Limb (tissue), 2 donors: ENCODE results near the gene CALHM3.
"Not testable (repeated sequence)": the region's sequence is repeated elsewhere in the genome, so short reads cannot be mapped to it uniquely, and the experiment has no call there.

Source experiments
- DNase-seq, 2 donors: peaks; one replicate each; pipeline ENCODE4 v3.0.0-alpha.2; 2016; ENCODE audit errors: extremely low spot score in 2 of 2

Gene CALHM3

DNA sequence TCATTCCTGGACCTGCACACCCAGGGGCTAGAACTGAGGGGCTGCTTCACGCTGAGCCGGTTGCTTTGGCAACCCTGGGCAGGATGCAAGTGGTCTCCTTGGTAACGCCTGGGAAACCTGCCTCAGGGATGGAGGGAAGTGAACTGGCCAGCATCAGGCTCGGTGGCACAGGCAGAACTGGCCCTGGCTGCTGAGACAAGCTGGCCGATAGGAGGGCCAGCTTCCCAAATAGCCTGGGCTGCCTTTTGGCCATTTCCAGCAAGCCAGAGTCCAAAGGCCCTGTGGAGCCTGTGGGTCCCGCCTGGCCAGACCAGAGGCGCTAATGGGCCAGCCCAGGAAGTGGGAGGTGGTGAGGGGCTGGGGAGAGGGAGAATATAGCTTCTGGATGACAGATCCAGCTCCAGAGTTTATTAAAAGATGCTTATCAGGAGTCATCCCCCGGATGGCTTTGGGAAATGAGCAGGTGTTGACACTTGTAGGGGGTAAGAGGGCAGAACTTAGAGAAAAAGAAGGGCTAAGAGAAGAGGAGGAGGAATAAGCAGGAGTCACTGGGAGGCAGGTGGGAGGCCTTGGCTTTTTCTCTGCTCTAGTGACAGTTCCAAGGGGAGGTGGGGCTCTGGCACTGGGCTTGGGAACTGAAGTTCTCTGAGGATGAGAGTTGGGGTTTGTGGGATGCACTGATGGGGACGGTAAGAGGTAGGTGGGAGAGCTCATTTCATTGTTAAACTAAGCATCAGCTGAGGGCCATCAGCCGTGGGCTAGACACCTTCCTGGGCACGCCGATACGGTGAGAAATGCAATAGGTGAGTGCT lies 24.0 kb upstream of the CALHM3 start:
- DNase-seq: no peak

DNA sequence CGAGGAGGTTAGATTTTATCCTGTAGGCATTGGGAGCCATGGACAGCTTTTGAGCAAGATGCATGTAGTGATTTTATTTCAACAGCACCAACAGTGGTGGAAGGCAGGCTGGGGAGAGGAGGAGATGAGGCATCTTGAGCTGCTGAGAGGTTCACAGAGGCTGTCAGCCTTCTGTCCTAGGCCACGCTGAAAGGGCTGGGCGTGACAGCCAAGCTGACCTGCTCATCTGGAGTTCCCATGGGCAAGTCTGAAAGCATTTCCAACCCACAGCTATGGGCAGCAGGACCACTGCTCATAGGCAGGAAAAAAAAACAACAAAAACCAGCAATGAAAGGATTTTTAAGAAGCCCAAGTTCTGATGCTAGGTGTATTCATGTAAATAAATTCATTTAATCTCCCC lies 22.1 kb upstream of the CALHM3 start:
- no peak for DNase-seq

DNA sequence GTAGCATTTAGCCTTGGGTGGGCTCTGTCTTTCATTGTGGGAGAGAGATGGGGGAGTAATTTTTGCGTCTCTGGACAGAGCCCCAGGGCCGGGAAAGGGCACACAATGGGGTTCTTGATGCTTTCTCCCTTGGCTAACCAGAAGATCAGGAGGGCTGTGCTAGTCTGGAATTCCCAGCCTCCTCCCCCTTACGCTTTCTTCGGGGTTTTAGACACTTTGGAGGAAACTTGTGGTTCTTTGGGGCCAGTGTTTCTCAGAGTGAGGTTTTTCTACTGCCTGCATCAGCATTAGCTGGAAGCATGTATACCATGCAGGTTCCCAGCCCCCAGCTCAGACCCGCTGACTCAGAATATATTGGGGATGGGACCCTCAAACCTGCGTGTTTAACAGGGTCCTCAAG lies 21.4 kb upstream of the CALHM3 start:
- no peak for DNase-seq

- DNase-seq: no peak
These were observed 20.8 kb upstream of the CALHM3 start for GRCh38 chr10:103499881-103500280.

GRCh38 chr10:103498936-103499638 lies 20.0 kb upstream of the CALHM3 start:
- no peak for DNase-seq

- no peak for DNase-seq
These were observed 18.3 kb upstream of the CALHM3 start for GRCh38 chr10:103497161-103497915.

DNA sequence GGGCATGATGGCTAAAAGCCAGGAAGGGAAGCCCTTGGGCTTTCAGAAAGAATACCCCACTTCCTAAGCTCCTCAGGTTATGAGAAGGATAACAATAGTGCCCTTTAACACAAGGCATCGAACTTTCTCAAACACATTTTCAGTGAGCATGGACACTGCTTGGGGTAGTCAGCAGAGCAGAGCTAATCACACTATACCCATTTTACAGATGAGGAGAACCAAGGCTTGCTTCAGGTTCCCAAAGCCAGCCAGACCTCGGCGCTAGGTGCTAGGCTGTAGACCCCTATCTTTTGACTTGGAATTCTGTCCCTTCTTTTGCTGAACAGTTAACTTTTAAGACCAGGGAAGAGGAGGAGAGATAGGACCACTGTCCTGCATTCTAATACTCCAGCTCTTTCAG lies 16.3 kb upstream of the CALHM3 start:
- no peak for DNase-seq

- peak in 1 of 2 donors; percentile 68 for DNase-seq
These were observed 15.2 kb upstream of the CALHM3 start for GRCh38 chr10:103493916-103494877.

GRCh38 chr10:103493362-103493915 lies 14.4 kb upstream of the CALHM3 start, which contains the start of gene NEURL1:
Gene NEURL1, plus strand, starts transcription at chr10:103493705. Its CDS starts 683 bp downstream, at chr10:103494388.
- DNase-seq: peak; percentile 67 to 75

- DNase-seq: no peak
These were observed 13.7 kb upstream of the CALHM3 start for GRCh38 chr10:103492655-103493261.

DNA sequence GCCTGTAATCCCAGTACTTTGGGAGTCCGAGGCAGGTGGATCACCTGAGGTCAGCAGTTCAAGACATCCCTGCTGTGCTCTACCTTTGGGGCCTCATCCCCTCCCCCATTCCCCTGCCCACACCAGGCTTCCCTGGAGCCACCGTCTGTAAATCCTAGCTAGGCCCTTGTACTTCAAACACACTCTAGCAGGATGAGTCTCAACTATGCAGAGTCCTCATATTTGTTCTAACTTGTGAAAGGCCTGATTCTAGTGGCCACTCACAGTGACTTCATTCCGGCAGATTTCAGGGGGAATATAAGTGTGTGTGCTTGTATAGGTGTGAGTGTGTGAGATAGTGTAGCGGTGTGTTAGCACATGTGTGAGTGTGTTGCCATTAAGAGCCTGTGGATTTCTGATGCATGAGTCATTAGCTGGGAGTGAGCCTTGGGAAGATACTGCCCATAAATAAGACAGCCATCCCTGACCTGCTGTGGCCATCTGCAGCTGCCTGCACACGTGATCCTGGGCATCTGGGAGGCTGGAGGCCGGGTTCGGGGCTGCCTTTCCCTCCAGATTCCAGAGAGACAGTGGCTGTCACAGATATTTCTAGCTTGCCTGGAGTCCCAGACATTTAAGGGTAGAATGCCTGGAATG lies 12.8 kb upstream of the CALHM3 start:
- DNase-seq: peak in 1 of 2 donors; percentile 49

DNA sequence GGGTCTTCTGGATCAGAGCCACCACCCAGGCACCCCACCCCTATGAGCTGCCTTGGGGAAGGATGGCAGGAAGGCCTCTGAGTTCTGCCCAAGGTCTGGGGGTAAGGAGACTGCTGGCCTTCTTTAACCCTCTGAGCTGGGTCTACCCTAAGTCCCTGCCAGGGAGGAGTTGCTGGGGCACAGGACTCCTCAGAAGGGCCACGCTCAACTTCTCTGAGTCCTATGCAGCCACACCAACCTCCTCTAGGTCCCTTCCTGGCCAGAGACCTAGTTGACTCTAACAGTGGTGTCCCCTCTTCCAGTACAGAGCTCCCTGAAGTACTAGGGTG lies 11.9 kb upstream of the CALHM3 start:
- DNase-seq: no peak

DNA sequence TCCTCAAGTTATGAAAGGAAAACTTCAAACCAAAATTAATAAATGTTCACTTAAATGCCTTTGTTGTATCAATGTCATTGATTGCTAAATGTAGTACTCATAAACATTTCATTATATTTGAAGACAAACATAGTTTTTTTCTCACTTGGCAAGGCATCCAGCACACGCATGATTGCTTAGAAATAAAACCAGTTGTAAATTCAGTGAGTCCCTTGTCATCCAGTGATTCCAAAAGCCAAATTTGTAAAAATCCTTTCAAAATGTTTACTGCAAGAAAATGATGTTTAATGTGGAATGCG lies 8.3 kb upstream of the CALHM3 start:
- DNase-seq: no peak

DNA sequence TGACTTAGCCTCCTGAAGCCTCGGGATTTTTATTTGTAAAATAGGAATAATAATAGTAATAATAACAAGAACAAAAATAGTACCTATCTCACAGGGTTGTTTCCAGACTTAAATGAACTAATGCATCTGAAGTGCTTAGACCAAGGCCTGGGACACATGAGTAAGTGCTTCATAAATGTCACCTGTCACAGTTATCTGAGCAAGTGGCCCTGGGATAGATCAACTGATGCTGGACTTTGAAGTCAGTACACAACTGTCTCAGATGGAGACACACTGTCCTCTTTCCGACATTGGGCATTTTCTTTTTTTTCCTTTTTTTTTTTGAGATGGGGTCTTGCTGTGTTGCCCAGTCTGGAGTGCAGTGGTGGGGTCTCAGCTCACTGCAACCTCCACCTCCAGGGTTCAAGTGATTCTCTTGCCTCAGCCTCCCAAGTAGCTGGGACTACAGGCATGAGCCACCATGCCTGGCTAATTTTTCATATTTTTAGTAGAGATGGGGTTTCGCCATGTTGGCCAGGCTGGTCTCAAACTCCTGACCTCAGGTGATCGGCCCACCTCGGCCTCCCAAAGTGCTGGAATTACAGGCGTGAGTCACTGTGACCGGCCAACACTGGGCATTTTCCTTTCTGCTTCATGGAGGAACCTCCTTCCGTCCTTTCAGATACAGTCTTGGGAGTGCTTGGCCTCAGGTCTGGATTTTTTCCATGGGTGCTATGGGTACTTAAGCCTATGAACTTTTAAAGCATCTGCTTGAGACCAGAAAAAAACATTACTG lies 7.8 kb upstream of the CALHM3 start:
- DNase-seq: not testable (repeated sequence)

DNA sequence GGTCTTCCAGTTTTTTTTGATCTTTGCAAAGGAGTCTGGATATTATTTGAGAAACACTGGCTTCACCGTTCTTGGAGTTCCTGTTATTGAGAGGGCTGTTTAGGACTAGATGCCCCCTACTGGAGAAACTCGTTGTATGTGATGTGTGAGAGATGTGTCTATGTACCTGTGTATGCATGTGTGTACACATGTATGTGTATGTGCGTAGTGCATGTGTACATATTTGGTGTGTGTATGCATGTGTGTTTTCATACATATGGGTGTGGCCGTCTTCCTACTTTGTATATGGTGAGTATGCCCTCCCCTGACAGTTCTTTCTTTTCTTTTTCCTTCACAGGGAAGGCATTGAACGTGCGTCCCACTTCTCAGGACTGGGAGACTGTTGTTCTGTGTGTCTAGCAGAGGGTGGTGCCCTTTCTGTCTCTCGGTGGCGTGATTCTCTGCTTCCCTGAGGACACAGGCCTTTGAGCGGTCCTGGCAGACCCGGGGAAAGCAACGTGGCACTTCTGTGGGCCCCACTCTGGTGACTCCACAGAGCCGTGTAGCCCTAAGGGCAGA lies 3.0 kb upstream of the CALHM3 start:
- peak in 1 of 2 donors; percentile 40 for DNase-seq

DNA sequence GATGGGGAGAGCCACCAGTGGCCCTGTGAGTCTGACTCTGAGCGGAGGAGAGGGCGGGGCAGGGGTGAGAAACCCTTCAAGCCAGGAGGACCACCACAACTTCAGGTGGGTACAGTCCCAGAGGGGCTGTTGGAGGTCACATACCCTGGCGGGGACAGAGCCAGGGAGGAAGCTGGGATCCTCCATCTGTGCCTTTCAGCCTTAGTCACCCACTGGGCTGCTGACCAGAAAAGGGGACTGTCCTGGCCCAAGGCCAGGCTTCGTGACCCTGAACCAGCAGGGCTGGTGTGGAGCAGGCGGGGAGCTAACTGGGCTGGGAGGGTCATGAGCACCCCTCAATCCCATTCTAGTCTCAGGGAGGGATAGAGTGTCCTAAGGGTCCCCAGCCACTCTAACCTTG lies 1.5 kb upstream of the CALHM3 start:
- no peak for DNase-seq

DNA sequence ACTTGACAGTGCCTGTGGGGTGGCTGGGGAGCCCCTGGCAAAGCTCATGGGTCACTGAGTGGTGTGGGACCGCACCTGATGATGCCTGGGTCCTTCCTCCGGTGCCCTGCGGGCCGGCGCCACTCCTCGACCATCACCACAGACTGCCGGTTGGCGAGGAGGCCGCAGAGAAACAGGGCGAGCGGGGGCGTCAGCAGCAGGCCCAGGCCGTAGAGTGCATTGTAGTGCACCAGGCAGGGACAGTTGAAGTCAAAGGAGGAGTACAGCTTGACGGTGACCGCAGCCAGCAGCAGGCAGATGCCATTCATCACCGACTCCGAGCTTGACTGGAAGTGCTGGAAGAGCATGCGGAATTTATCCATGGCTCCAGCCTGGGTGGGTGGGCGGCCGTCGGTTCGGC lies 369 bp downstream of the CALHM3 start:
- no peak for DNase-seq

DNA sequence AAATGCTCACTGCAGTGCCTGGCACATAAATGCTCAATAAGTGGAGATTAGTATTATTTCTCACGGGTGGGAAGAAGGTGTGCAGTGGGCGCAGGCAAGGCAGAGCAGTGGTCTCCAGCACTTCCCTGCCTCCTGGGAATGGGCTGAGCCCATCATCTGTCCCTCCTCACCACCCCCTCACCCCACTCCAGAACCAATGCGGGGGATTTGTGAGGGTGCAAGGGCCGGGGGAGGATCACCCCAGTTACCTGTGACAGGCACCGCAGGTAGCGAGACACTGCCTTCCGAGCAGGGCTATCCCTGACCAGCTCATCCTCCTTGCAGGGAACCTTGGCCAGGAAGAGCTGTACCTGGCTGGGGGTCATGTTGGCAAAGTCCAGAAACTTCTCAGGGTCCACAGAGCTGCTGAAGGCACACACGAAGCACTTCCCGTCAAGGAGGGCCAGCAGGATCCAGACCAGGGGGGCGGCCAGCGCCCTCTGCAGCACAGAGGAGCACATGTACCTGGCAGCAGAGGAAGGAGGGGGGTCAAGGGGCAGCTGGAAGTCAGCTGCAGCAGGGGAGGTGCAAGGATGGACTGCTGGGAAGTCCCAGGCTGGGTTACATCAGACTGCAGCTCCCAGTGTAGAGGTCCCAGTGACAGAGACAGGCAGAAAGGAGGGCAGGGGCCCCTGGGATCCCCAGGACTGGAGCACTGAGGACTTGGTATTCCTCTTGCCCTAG lies 2.8 kb downstream of the CALHM3 start:
- no peak for DNase-seq
